Naive thymus-derived CD8-positive, alpha-beta T cell (primary cell): Measurements from ENCODE around the gene AIF1L. TPM values are rescaled to one million over a fixed set of nuclear protein-coding genes. Genes with fewer than 3 reads are reported as not detected.
A peak's percentile ranks its signal among the peaks of the same experiment; 100 is the strongest.

Experiments
- ATAC-seq, 2 donors: fragments of 150-1000 bp; cut with Tn5 transposase in 1 of 2; sonication (Bioruptor Pico), chemical (Tn5 transposase) in 1 of 2; 1 replicate in 1 of 2; 2 replicates in 1 of 2; pipeline ENCODE4 v1.10.0; 2021; ENCODE audit warnings: mild to moderate bottlenecking in 2 of 2, moderate library complexity in 2 of 2
- POLR2A ChIA-PET: fragments of 350-600 bp; sonication (Branson Sonifier 250); formaldehyde crosslinking; loops from one replicate; lab custom pipeline; 2021; ENCODE audit warnings: antibody characterized with exemption; lab: Charles Lee
- DNase-seq, 10 donors: peaks; one replicate each; pipeline versions ENCODE4 v3.0.0 to v3.0.0-alpha.2; 2020 to 2022
- H3K27ac Mint-ChIP-seq, 10 donors: one replicate each; pipeline ENCODE4 v1.8.0; 2020 to 2022; ENCODE audit warnings: mild to moderate bottlenecking in 10 of 10, mixed read lengths in 10 of 10, moderate library complexity in 4 of 10, inconsistent platforms in 1 of 10
- H3K27me3 Mint-ChIP-seq, 5 donors: one replicate each; pipeline ENCODE4 v1.8.0; 2021 to 2022; ENCODE audit warnings: mixed read lengths in 5 of 5
- H3K36me3 Mint-ChIP-seq, 3 donors: one replicate each; pipeline ENCODE4 v1.8.0; 2020 to 2022; ENCODE audit warnings: mixed read lengths in 3 of 3, mild to moderate bottlenecking in 2 of 3, inconsistent platforms in 1 of 3
- H3K4me1 Mint-ChIP-seq, 4 donors: one replicate each; pipeline ENCODE4 v1.8.0; 2021 to 2022; ENCODE audit warnings: mixed read lengths in 4 of 4
- H3K4me3 Mint-ChIP-seq, 10 donors: one replicate each; pipeline ENCODE4 v1.8.0; 2020 to 2022; ENCODE audit warnings: mild to moderate bottlenecking in 10 of 10, mixed read lengths in 10 of 10, moderate library complexity in 6 of 10, inconsistent platforms in 1 of 10
- H3K9me3 Mint-ChIP-seq, 9 donors: one replicate each; pipeline ENCODE4 v1.8.0; 2020 to 2022; ENCODE audit warnings: mixed read lengths in 9 of 9, mild to moderate bottlenecking in 3 of 9, inconsistent platforms in 1 of 9, moderate library complexity in 1 of 9
- polyA plus RNA-seq, 3 donors: library from polyadenylated mRNA; unstranded; fragments of 300-500 nt; fragmentation: Illumina TruSeq; gene quantifications; one replicate each; pipeline ENCODE4 v1.2.3, GENCODE V29; 2021
- total RNA-seq, 8 experiments: library from RNA in 2 of 8; stranded (reverse) in 2 of 8; gene quantifications; one replicate each; pipeline ENCODE4 v1.2.3 and lab custom pipeline; 2021 to 2026

AIF1L gene
- total RNA-seq (not detected), polyA plus RNA-seq (not detected), total RNA-seq (lab: John Stamatoyannopoulos, UW) (0 to 1.3 (median 0.19) reads per million in 6 experiments)

GRCh38 chr9:131096269-131097125 is at the start of gene AIF1L:
AIF1L (plus strand) TSS chr9:131096531; CDS start chr9:131096630, 99 bp downstream.
- ATAC-seq, result peak; percentile 32 to 56
- Mint-ChIP-seq H3K9me3 (no peaks in the 10 kb centered on the region), H3K4me3 (peak within 1 kb of the TSS; percentile 57 to 76 (median 70)), H3K27me3 (peaks cover 19 to 45% (median 30%) of the 10 kb centered on the region in 5 donors), H3K4me1 (peaks cover 5 to 10% (median 7%) of the 10 kb centered on the region in 4 donors), H3K27ac (no peak within 1 kb of the TSS), H3K36me3 (no peaks in the 10 kb centered on the region)
- DNase-seq, result peak in 1 of 10 donors; percentile 7
- POLR2A ChIA-PET, result no interaction called here

DNA sequence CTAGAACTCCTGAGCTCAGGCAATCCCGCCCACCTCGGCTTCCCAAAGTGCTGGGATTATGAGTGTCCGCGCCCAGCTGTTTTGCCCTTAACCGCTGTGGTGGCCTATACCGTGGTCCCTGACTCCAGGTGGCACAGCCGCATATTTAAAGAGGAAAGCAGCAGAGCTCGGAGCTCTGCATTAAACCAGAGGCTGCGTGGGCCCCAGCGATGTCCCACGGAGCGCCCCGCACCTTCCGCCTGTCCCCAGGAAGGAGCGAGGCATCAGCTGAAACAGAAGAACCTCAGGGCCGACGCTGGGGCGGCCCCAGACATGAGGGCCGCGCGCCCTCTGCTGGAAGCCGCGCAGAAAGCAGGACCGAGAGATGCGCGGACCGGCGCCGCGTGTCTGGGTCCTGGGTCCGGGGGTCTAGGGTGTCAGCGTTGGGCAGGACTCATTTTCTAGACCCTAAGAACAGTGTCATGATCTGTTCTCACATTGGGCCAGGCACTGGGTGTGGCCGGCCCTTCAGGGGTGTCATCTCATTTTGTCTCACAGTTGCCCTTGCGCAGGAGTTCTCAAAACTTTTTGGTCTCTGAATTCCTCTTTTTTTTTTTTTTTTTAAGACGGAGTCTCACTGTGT is 49.6 kb upstream of the AIF1L start:
- POLR2A ChIA-PET, result interaction anchor here (0.6 to 1.2 kb wide), 5 partner anchors 77 to 357 kb away, joined by 3 to 8 read pairs (median 3); partner anchors contain the start of gene EXOSC2
- H3K27ac Mint-ChIP-seq, result peak overlapping the region in 2 of 10 donors; percentile 43 to 59
- H3K9me3 Mint-ChIP-seq, result no peaks in the 10 kb centered on the region
- peak; percentile 47 to 81 (median 72) for DNase-seq
- H3K4me1 Mint-ChIP-seq, result peaks cover 6 to 17% (median 10%) of the 10 kb centered on the region in 4 donors
- peaks cover 0 to 8% (median 4%) of the 10 kb centered on the region in 5 donors for H3K27me3 Mint-ChIP-seq
- peak overlapping the region in 7 of 10 donors; percentile 20 to 70 (median 50) for H3K4me3 Mint-ChIP-seq
- peak; percentile 91 to 92 for ATAC-seq
- H3K36me3 Mint-ChIP-seq, result no peaks in the 10 kb centered on the region

DNA sequence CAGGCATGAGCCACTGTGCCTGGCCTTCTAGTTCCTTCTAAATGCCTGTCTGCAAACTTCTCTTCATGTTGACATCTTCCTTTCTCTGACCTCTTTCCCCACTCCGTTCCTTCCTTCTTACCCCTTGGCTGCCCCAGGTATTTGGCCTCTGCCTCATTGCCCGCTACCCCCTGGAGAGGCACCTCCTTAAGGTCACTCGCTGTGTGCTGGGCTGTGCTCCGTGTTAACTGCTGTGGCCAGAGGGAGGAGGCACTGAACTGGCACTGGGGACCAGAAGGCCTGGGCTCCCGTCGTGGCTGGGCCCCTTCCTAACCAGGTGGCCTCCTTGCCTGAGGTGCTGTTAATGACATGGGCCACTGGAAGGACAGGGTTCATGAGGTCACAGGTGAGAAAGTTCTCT is 48.0 kb upstream of the AIF1L start:
- Mint-ChIP-seq H3K9me3 (no peaks in the 10 kb centered on the region), H3K4me1 (peaks cover 6 to 17% (median 10%) of the 10 kb centered on the region in 4 donors), H3K27ac (peak overlapping the region in 2 of 10 donors; percentile 23 to 37), H3K36me3 (no peaks in the 10 kb centered on the region), H3K27me3 (peaks cover 0 to 8% (median 4%) of the 10 kb centered on the region in 5 donors), H3K4me3 (no peak overlapping the region)
- no peak for ATAC-seq
- POLR2A ChIA-PET, result interaction anchor here (0.7 kb wide), 1 partner anchor 352 kb away, joined by 6 read pairs; no protein-coding TSS in a partner anchor
- DNase-seq, result no peak

DNA sequence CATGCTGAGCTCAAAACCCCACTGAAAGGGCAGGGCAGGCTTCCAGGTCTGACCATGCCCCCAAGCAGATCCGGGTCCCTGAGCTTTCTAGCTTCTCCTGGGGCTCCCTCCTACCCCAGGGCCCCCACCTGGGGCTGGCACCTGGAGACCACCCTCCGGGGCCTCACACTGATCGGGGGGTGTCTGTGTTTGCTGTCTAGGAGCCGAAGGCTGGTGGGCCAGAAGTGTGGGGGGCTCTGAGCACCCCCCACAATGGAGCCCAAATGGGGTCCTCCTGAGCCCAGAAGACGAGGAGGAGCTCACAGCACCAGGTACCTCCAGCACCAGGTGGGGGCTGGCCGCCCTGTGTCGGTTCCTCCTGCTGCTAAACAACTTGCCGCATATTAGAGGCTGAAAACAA is 47.5 kb upstream of the AIF1L start:
- no peak for ATAC-seq
- Mint-ChIP-seq H3K27me3 (peaks cover 0 to 8% (median 4%) of the 10 kb centered on the region in 5 donors), H3K9me3 (no peaks in the 10 kb centered on the region), H3K4me1 (peaks cover 6 to 17% (median 10%) of the 10 kb centered on the region in 4 donors), H3K27ac (no peak overlapping the region), H3K4me3 (no peak overlapping the region), H3K36me3 (no peaks in the 10 kb centered on the region)
- DNase-seq, result no peak
- POLR2A ChIA-PET, result interaction anchor here (0.5 kb wide), 1 partner anchor 343 kb away, joined by 3 read pairs; no protein-coding TSS in a partner anchor

DNA sequence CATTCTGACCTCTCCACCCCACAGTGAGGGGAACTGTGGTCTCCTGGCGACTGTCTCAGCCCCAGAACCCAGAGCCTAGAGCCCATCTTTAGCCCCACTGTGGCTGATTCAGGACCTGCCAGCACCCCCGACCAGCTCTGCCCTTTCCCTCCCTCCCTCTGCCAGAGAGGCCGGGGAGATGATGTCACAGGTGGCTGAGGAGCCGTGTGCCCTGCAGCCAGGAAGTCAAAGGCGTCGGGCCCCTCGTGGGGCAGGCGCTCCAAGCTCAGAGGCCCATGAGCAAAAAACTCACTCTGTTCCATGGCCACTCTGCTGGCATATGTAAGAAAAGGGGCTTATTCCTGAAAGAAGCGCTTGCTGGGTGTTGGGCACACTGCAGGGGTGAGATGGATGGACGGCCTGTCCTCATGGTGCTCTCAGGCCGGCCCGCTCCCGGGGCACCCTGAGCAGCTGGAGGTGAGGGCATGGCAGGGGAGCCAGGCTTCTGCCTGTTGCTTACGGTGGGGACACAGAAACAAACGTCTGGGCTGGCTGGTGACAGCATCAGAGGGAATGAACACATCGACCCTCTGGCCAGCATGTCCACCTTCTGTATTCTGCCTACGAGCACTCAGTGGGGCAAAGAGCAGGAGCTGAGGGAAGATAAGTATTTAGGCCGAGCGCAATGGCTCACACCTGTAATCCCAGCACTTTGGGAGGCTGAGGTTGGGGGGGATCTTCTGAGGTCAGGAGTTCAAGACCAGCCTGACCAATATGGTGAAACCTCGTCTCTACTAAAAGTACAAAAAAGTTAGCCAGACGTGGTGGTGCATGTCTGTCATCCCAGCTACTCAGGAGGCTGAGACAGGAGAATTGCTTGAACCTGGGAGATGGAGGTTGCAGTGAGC is 46.3 kb upstream of the AIF1L start:
- ATAC-seq (no peak), DNase-seq (no peak)
- H3K4me3 Mint-ChIP-seq, result no peak overlapping the region
- H3K36me3 Mint-ChIP-seq, result no peaks in the 10 kb centered on the region
- H3K4me1 Mint-ChIP-seq, result peaks cover 6 to 12% (median 9%) of the 10 kb centered on the region in 4 donors
- no peak overlapping the region for H3K27ac Mint-ChIP-seq
- POLR2A ChIA-PET, result no interaction called here
- H3K9me3 Mint-ChIP-seq, result no peaks in the 10 kb centered on the region
- peaks cover 0 to 8% (median 4%) of the 10 kb centered on the region in 5 donors for H3K27me3 Mint-ChIP-seq

DNA sequence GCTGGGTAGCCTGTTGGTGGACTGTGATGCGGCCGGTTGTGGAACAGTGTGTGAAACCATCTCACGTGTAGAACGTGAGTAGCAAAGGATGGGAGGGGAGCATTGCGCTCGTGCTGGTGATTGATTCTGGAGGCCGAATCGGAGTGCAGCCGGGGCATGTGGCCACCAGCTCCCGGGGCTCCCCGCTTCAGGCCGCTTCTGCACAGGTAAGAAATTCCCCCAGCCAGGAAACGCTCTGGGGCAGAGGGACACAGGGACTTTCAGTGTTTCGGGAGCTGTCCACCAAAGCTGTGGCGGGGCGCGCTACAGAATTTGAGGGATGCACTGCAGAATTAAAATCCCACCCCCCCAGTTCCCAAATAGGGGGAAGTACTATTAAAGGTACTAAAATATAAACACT is 45.5 kb upstream of the AIF1L start:
- POLR2A ChIA-PET, result no interaction called here
- no peak for ATAC-seq
- Mint-ChIP-seq H3K9me3 (no peaks in the 10 kb centered on the region), H3K4me1 (peaks cover 2 to 6% (median 5%) of the 10 kb centered on the region in 4 donors), H3K36me3 (no peaks in the 10 kb centered on the region), H3K27ac (no peak overlapping the region), H3K27me3 (peaks cover 0 to 8% (median 4%) of the 10 kb centered on the region in 5 donors), H3K4me3 (no peak overlapping the region)
- DNase-seq, result no peak

- no peak for DNase-seq
- no peak overlapping the region for H3K4me3 Mint-ChIP-seq
- ATAC-seq, result no peak
- no peaks in the 10 kb centered on the region for H3K9me3 Mint-ChIP-seq
- POLR2A ChIA-PET, result no interaction called here
- H3K36me3 Mint-ChIP-seq, result no peaks in the 10 kb centered on the region
- peaks cover 0 to 3% (median under 1%) of the 10 kb centered on the region in 4 donors for H3K4me1 Mint-ChIP-seq
- peaks cover 0 to 8% (median 4%) of the 10 kb centered on the region in 5 donors for H3K27me3 Mint-ChIP-seq
- peak overlapping the region in 1 of 10 donors; percentile 29 for H3K27ac Mint-ChIP-seq
Observed at GRCh38 chr9:131051592-131052517, 44.5 kb upstream of the AIF1L start.

DNA sequence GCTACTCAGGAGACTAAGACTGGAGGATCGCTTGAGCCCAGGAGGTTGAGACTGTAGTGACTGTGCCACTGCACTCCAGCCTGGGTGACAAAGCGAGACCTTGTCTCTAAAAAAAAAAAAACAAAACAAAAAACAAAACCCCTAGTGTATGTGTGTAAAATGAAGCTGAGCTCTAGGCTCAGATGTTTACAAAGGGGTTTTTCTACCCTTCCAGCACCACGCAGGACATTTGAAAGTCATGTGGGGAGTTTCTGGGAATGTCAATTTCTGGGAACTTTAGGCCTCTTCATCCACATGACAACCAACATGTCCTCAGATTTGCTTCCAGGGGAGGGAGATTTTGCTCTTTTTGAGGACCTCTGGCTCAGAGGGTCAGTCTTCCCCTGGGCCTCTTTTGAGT is 42.4 kb upstream of the AIF1L start:
- POLR2A ChIA-PET, result no interaction called here

GRCh38 chr9:131056781-131057506 is 39.4 kb upstream of the AIF1L start:
- Mint-ChIP-seq H3K27me3 (no peaks in the 10 kb centered on the region), H3K36me3 (no peaks in the 10 kb centered on the region), H3K4me1 (no peaks in the 10 kb centered on the region), H3K27ac (no peak overlapping the region), H3K4me3 (no peak overlapping the region), H3K9me3 (no peaks in the 10 kb centered on the region)
- POLR2A ChIA-PET, result interaction anchor here (0.6 kb wide), 1 partner anchor 345 kb away, joined by 4 read pairs; no protein-coding TSS in a partner anchor
- ATAC-seq, result no peak
- no peak for DNase-seq

More for the DNA sequence above, 42.4 kb upstream of the AIF1L start:
- DNase-seq (no peak), ATAC-seq (no peak)
- Mint-ChIP-seq H3K36me3 (no peaks in the 10 kb centered on the region), H3K27ac (peak overlapping the region in 1 of 10 donors; percentile 75), H3K27me3 (peaks cover 0 to 4% (median 0%) of the 10 kb centered on the region in 5 donors), H3K9me3 (no peaks in the 10 kb centered on the region), H3K4me1 (no peaks in the 10 kb centered on the region), H3K4me3 (no peak overlapping the region)

DNA sequence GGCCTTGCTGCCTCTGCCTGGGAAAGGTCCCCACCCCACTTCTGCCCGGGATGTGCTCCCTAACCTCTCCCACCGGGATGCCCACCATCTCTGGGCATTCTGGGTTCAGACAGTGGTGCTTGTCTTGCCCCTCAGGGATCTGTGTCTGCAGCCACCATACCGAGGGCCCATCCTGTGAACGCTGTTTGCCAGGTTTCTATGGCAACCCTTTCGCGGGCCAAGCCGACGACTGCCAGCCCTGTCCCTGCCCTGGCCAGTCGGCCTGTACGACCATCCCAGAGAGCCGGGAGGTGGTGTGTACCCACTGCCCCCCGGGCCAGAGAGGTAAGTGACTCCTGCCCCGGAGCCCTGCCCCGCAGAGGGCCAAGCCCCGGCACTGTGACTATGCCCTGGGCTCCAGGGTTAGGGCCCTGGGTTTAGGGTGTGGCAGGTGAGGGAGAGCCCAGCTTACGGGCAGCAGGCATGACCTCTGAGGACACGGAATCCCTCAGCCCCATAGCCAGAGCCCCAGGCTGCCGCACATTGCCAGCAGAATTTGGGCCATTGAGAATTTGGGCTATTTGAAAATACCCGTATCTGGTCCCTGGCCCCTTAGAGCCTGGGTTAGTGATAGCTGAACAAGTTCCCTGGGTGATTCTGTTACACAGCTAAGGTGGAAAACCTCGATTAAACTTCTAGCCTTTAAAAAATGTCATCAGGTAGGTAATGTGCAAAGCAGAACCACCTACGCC is 35.3 kb upstream of the AIF1L start:
- H3K4me1 Mint-ChIP-seq, result no peaks in the 10 kb centered on the region
- DNase-seq (no peak), ATAC-seq (no peak)
- H3K36me3 Mint-ChIP-seq, result no peaks in the 10 kb centered on the region
- no peak overlapping the region for H3K27ac Mint-ChIP-seq
- peaks cover 0 to 3% (median 0%) of the 10 kb centered on the region in 5 donors for H3K27me3 Mint-ChIP-seq
- no peaks in the 10 kb centered on the region for H3K9me3 Mint-ChIP-seq
- POLR2A ChIA-PET, result no interaction called here
- H3K4me3 Mint-ChIP-seq, result no peak overlapping the region
